Fibroblast of skin of left quadriceps (primary cell): ENCODE measurements around the gene GARIN5A.

Experiments used
- DNase-seq, 2 experiments: peaks; one replicate each; pipeline ENCODE4 v3.0.0-alpha.2; 2013; ENCODE audit warnings: low read depth in 2 of 2

The GARIN5A gene

DNA sequence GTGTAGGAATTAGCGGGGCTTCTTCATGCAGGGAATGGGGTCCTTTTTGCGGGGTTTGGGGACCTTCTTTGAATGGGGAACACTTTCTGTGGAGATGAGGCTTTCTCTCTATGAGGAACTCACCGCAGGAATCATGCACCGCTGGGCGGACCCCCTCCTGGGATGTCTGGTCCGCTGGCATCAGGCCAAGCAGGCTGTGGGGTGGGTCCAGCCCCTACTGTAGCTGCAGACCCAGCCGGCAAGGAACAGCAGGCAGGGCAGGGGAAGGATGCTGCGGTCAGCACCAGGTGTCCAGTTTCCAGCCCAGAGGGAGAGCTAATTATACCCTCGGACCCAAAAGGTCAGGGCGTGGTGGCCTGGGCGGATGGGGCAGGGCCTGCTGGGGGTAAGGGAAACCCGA, 42.1 kb downstream of the GARIN5A start:
- no peak for DNase-seq

- DNase-seq, result no peak
These were observed 43.2 kb downstream of the GARIN5A start for GRCh38 chr19:50433201-50434180.

- DNase-seq, result no peak
These were observed 44.2 kb downstream of the GARIN5A start, which contains the start of gene MYBPC2 for GRCh38 chr19:50432221-50433028. Gene MYBPC2 (plus strand): TSS chr19:50432892. CDS start chr19:50432954, 62 bp downstream.

DNA sequence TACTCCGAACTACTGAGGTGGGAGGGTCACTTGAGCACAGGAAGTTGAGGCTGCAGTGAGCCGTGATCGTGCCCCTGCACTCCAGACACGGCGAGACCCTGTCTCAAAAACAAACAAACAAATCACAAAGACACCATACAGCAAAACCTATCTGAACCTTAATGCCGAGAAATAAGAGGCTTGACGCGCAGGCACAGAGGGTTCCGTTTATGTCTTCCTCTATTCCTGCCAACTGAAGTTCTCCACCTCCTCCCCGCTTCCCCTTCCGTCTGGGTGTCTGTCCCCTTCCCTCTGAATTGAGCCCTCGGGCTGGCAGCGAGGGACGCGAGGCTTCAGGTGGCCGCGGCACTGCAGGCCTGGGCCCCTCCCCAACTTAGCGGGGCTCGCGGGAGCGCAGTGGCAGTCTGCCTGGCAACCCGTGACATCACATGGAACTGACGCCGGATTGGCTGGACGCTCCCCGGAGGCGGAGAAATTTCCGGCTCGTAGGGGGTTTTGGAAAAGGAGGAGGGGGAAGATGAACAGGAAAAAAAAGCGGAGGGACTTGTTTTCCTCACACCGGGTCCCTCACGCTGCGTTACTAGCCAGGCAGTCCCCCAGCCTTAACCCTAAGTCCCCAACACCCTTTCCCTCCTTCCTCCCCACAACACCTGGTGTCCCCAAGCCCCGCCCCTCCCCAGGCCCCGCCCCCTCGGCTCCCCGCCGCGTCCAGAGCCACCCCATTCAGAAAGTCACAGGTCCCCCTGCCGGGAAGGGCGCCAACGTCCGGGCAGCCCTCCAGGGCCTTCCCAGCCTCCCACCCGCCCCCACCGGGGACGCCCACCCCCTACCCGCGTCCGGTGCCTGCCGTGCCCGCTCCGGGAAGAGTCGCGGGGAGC, 45.1 kb downstream of the GARIN5A start:
- DNase-seq, result peak; percentile 22 to 32

DNA sequence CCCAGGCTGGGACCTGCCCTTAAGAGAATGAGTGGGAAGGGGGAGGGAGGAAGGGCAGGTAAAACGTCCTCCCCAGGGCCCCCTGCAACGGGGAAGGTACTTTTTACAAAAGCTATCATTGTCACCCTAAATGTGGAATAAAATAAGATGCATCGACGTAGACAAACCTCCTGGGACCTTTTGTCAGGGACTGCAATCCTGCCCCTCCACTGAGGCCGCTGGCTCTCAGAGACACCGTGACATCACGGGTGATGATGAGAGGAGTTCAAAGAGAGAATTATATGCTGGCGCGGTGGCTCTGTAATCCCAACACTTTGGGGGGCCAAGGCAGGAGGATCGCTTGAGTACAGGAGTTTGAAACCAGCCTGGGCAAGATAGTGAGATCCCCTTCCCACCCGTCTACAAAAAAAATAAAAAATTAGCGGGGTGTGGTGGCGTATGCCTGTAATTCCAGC, 45.7 kb downstream of the GARIN5A start:
- DNase-seq, result no peak

DNA sequence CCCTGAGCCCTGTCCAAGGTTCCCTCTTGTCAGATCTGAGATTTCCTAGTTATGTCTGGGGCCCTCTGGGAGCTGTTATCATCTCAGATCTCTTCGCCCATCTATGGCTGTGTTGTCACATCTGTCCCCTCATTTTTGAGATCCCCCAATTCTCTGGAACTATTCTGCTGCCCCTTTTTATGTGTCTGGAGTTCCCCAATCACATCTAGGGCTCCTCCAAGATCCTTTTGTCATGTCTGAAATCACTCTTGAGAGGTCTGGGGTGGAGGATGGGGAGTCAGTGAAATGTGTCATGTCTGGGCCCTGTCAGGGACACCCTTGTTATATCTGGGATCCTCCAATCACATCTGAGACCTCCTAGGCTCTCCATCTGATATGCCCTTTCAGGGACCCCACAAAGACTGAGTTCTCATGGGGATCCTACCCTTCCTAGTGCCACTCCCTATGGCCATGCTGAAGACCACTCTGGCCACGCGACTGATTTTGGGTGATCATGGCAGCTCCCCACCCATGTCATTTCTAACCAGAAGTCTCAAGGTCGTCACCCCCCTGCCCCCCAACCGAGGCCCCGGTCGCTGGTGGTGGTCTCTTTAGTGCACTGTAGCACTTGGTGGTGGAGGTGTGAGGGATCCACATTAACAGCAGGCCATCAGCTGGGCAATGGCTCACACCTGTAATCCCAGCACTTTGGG, 47.7 kb downstream of the GARIN5A start:
- no peak for DNase-seq

DNA sequence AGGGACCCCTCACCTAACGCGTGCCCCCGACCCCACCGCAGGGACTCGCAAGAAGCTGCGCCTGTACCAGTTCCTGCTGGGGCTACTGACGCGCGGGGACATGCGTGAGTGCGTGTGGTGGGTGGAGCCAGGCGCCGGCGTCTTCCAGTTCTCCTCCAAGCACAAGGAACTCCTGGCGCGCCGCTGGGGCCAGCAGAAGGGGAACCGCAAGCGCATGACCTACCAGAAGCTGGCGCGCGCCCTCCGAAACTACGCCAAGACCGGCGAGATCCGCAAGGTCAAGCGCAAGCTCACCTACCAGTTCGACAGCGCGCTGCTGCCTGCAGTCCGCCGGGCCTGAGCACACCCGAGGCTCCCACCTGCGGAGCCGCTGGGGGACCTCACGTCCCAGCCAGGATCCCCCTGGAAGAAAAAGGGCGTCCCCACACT, 48.6 kb downstream of the GARIN5A start:
- peak; percentile 11 to 25 for DNase-seq

DNA sequence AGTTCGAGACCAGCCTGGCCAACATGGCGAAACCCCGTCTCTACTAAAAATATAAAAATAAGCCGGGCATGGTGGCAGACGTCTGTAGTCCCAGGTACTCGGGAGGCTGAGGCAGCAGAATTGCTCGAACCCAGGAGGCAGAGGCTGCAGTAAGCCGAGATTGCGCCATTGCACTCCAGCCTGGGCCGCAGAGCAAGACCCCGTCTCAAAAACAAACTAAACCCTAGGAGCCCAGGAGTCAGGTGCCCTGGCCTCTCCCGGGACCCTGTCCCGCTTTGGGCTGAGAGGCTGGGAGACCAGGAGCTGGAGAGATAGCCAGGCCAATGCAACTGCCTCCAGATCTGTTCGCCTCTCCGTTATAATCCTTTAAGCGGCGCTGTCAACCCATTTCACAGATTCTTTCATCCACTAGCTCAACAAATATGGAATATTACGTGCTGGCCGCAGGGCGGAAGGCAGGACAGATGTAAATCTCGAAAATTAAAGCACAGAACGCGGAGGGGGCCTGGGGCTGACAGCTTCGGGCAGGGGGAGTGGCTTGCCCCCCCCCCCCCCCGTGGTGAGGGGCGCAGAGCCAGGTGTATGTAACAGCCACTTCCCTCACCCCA, 49.2 kb downstream of the GARIN5A start:
- DNase-seq, result no peak

DNA sequence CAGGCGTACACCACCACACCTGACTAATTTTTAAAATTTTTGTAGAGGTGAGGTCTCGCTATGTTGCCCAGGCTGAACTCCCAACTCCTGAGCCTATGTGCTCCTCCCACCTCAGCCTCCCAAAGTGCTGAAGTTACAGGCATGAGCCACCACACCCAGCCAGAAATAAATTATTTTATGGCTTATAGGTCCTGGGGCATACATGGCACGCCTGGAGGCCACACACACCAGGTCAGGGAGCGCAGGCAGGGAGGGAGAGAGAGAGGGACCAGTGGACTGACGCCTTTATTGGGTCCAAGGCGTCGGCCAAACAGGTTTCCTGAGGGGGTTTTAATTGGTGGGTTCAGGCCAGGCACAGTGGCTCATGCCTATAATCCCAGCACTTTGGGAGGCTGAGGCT, 51.1 kb downstream of the GARIN5A start:
- DNase-seq, result no peak

DNA sequence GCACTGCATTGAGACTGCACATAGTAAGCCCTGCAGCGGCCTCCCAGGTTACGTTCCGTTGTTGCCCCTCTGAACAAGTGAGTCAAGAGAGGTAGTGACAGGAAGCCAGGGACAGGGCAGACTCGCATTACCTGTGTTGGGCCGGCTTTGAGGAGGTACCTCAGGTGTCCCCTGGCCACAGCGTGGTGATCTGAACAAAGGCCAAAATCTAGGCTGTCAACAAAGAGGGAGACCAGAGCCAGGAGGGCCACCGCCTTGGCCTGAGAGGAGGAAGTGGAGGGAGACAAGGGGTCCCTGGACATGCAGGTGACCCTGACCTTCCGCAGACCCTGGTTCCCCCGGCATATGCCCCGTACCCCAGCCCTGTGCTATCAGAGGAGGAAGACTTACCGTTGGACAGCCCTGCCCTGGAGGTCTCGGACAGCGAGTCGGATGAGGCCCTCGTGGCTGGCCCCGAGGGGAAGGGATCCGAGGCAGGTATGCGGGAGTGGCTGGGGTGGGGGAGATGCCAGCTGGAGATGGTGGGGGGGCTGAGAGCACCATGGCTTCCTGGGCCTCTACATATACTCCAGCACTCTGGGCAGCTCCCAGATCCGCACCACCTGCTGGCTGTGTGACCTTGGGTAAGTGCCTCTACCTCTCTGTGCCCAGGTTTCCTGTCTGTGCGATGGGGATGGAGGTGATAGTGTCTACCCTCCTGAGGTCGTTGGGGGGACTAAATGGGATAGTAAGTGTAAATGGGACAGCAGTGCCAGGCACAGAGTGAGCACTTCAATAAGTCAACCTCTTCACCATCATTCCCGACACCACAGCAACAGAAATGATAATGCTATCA, 53.2 kb downstream of the GARIN5A start:
- DNase-seq, result no peak

- no peak for DNase-seq
These were observed 54.0 kb downstream of the GARIN5A start for GRCh38 chr19:50422397-50423278.

DNA sequence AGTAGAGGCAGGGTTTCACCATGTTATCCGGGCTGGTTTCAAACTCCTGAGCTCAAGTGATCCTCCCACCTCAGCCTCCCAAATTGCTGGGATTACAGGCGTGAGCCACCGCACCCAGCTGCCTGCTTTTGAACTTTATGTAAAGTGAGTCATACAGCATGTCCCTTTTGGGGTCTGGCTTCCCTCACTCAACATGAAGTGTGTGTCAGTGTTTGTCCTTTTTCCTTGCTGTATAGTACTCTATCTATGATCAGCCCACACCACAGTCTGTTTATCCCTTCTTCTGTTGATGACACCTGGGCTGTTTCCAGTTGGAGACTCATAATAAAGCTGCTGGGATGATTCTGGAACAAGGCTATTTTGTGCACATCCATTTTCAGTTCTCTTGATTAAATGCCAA, 55.8 kb downstream of the GARIN5A start:
- DNase-seq, result no peak

DNA sequence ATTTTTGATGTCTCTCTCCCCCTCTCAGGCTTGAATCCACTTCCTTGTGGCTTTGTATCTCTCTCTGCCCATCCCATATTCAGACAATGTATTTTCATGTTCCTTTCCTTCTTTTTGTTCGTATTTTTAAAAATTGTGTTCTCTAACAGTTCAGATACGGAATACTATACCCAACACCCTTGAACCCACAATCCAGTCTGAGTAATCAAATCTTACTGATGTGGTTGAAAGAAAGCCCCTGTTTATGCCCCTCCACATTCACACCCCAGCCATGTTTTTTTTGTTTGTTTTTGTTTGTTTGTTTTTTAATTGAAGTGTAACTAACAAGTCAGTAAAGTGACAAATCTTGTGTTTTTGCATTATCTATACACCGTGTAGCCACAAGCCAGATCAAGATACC, 56.5 kb downstream of the GARIN5A start:
- no peak for DNase-seq

GRCh38 chr19:50419580-50420035, 57.0 kb downstream of the GARIN5A start:
- no peak for DNase-seq

DNA sequence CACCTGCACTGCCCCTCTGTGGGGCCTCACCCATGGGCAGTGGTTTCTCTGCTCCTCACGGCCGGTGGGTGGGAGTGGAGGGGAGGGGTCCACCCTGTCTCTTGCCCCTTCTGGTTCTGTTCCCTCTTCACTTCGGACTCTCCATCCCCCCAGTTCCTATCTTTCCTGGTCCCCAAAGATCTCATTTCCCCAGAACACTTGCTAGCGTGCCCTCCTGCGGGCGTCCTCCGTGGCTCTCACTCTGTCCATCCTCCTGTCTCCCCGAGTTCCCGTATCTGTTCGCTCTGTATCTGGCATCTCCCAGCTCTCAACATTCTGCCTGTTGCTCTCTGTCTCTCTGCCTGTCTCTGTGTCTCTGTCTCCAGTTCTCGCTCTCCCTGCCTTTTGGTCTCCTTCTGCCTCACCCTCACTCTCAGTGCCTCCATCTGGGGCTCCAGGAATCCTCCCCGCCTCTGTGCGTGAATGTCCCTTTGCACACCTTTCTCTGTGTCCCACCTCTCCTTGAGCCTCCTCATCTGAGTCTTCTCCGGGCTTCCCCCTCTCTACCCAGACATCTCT, 57.5 kb downstream of the GARIN5A start:
- no peak for DNase-seq

- DNase-seq, result no peak
These were observed 58.2 kb downstream of the GARIN5A start, which contains the start of gene SPIB for GRCh38 chr19:50418176-50419021. Gene SPIB (plus strand): TSS chr19:50418938. CDS start chr19:50418963, 25 bp downstream.
